ENCODE data around the gene FOSL2. TPM values are rescaled to one million over a fixed set of nuclear protein-coding genes. Genes with fewer than 3 reads are reported as not detected.

Gene FOSL2
- total RNA-seq, 1 experiment from 2014 or later = 34.2 TPM

- intact Hi-C loops (cut with micrococcal nuclease) = no loop called here
- Histone ChIP-seq H3K27ac (ENCODE audit: low read length) (no peak overlapping the region), H3K9ac (ENCODE audit: low read length) (no peak overlapping the region), H3K27me3 (ENCODE audit: low read length) (no peaks in the 10 kb centered on the region), H3K36me3 (ENCODE audit: low read depth, low read length) (no peaks in the 10 kb centered on the region), H3K4me2 (ENCODE audit: low read length) (no peak overlapping the region), H3K9me2 (replicated peaks; ENCODE audit: low read length) (no peaks in the 10 kb centered on the region), H2AFZ (ENCODE audit: low read length) (no peak overlapping the region), H3K4me3 (ENCODE audit: low read length) (no peak overlapping the region), H4K20me1 (ENCODE audit: low read length) (no peaks in the 10 kb centered on the region), H3K4me1 (ENCODE audit: insufficient read depth, low read length) (peaks cover 22% of the 10 kb centered on the region), H3F3A (ENCODE audit: low read length, unreplicated experiment) (no peaks in the 10 kb centered on the region), H3K9me3 (ENCODE audit: low read length) (no peaks in the 10 kb centered on the region), H3K79me2 (ENCODE audit: low read length) (no peaks in the 10 kb centered on the region)
- no TSS peak for BruUV-seq (replicated peaks)
- ChIA-PET POLR2A (ENCODE audit: unreplicated experiment) (no interaction called here), CTCF (no interaction called here)
- ATAC-seq (no peak), DNase-seq (no peak)
- TF ChIP-seq EZH2 (IDR thresholded peaks at IDR 0.05; ENCODE audit: low read length, unreplicated experiment) (no peak), EZH2phosphoT487 (IDR thresholded peaks at IDR 0.05; ENCODE audit: borderline replicate concordance, low read length) (no peak)
- TF ChIP-seq, protein P1, sequence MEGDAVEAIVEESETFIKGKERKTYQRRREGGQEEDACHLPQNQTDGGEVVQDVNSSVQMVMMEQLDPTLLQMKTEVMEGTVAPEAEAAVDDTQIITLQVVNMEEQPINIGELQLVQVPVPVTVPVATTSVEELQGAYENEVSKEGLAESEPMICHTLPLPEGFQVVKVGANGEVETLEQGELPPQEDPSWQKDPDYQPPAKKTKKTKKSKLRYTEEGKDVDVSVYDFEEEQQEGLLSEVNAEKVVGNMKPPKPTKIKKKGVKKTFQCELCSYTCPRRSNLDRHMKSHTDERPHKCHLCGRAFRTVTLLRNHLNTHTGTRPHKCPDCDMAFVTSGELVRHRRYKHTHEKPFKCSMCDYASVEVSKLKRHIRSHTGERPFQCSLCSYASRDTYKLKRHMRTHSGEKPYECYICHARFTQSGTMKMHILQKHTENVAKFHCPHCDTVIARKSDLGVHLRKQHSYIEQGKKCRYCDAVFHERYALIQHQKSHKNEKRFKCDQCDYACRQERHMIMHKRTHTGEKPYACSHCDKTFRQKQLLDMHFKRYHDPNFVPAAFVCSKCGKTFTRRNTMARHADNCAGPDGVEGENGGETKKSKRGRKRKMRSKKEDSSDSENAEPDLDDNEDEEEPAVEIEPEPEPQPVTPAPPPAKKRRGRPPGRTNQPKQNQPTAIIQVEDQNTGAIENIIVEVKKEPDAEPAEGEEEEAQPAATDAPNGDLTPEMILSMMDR (conservative IDR thresholded peaks at IDR 0.05; ENCODE audit: low read depth, low read length) = no peak
Observed at GRCh38 chr2:28437149-28437835, 44.6 kb downstream of the FOSL2 start.

DNA sequence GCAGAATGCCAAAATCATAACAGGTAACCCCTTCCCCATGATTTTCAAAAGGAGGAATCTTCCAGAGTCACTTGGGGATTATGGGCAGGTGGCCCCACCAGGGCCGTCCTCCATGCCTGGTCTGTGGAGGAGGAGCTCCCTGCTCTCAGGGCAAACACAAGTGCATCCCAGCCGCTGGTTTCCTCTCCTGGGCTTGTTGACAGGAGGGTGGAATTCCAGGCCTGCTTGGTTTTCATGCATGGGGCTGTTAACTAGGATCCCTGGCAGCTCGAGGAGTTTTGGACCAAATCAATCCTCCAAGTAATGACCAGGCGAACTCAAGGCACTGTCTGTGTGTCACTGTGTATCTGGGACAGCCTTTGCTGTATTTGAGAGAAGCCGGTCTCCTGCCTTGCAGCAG is 45.3 kb downstream of the FOSL2 start:
- no peaks in the 10 kb centered on the region for H3K79me2 ChIP-seq (ENCODE audit: low read length)
- no peak overlapping the region for H3K9ac ChIP-seq (ENCODE audit: low read length)
- no peaks in the 10 kb centered on the region for H4K20me1 ChIP-seq (ENCODE audit: low read length)
- ChIA-PET CTCF (interaction anchor here (0.5 kb wide), 1 partner anchor 54 kb away, joined by 9 read pairs; no protein-coding TSS in a partner anchor), POLR2A (ENCODE audit: unreplicated experiment) (no interaction called here)
- H3K36me3 ChIP-seq (ENCODE audit: low read depth, low read length) = no peaks in the 10 kb centered on the region
- TF ChIP-seq, protein P1 (conservative IDR thresholded peaks at IDR 0.05; ENCODE audit: low read depth, low read length) = no peak
- TF ChIP-seq EZH2phosphoT487 (IDR thresholded peaks at IDR 0.05; ENCODE audit: borderline replicate concordance, low read length) = no peak
- no peak for TF ChIP-seq EZH2 (IDR thresholded peaks at IDR 0.05; ENCODE audit: low read length, unreplicated experiment)
- H3K27ac ChIP-seq (ENCODE audit: low read length) = no peak overlapping the region
- intact Hi-C loops (cut with micrococcal nuclease) = no loop called here
- H3K27me3 ChIP-seq (ENCODE audit: low read length) = no peaks in the 10 kb centered on the region
- no peak overlapping the region for H3K4me2 ChIP-seq (ENCODE audit: low read length)
- no TSS peak for BruUV-seq (replicated peaks)
- no peaks in the 10 kb centered on the region for H3F3A ChIP-seq (ENCODE audit: low read length, unreplicated experiment)
- ATAC-seq (no peak), DNase-seq (no peak)
- no peaks in the 10 kb centered on the region for H3K9me3 ChIP-seq (ENCODE audit: low read length)
- peaks cover 24% of the 10 kb centered on the region for H3K4me1 ChIP-seq (ENCODE audit: insufficient read depth, low read length)
- no peak overlapping the region for H2AFZ ChIP-seq (ENCODE audit: low read length)
- H3K9me2 ChIP-seq (replicated peaks; ENCODE audit: low read length) = no peaks in the 10 kb centered on the region
- no peak overlapping the region for H3K4me3 ChIP-seq (ENCODE audit: low read length)

GRCh38 chr2:28438532-28439063 is 45.9 kb downstream of the FOSL2 start:
- no peak overlapping the region for H3K4me2 ChIP-seq (ENCODE audit: low read length)
- H3K9me3 ChIP-seq (ENCODE audit: low read length) = no peaks in the 10 kb centered on the region
- no peak overlapping the region for H3K4me3 ChIP-seq (ENCODE audit: low read length)
- no peak overlapping the region for H2AFZ ChIP-seq (ENCODE audit: low read length)
- no peaks in the 10 kb centered on the region for H3K79me2 ChIP-seq (ENCODE audit: low read length)
- no peaks in the 10 kb centered on the region for H3K9me2 ChIP-seq (replicated peaks; ENCODE audit: low read length)
- no peak overlapping the region for H3K9ac ChIP-seq (ENCODE audit: low read length)
- no peaks in the 10 kb centered on the region for H3K36me3 ChIP-seq (ENCODE audit: low read depth, low read length)
- H4K20me1 ChIP-seq (ENCODE audit: low read length) = no peaks in the 10 kb centered on the region
- ChIA-PET POLR2A (ENCODE audit: unreplicated experiment) (no interaction called here), CTCF (interaction anchor here (0.5 kb wide), 1 partner anchor 54 kb away, joined by 9 read pairs; no protein-coding TSS in a partner anchor)
- H3K27ac ChIP-seq (ENCODE audit: low read length) = no peak overlapping the region
- H3K4me1 ChIP-seq (ENCODE audit: insufficient read depth, low read length) = peaks cover 24% of the 10 kb centered on the region
- H3K27me3 ChIP-seq (ENCODE audit: low read length) = no peaks in the 10 kb centered on the region
- TF ChIP-seq, protein P1 (conservative IDR thresholded peaks at IDR 0.05; ENCODE audit: low read depth, low read length) = no peak
- TF ChIP-seq EZH2phosphoT487 (IDR thresholded peaks at IDR 0.05; ENCODE audit: borderline replicate concordance, low read length) (no peak), EZH2 (IDR thresholded peaks at IDR 0.05; ENCODE audit: low read length, unreplicated experiment) (no peak)
- DNase-seq (no peak), ATAC-seq (no peak)
- intact Hi-C loops (cut with micrococcal nuclease) = no loop called here
- H3F3A ChIP-seq (ENCODE audit: low read length, unreplicated experiment) = no peaks in the 10 kb centered on the region
- no TSS peak for BruUV-seq (replicated peaks)

Measured in PC-3 (cell line).